Head of caudate nucleus (tissue), 42 donors: ENCODE data around the gene NFS1.
"Not testable (repeated sequence)": the region's sequence is repeated elsewhere in the genome, so short reads cannot be mapped to it uniquely, and the experiment has no call there.

Source experiments
- DNase-seq, 42 donors: peaks; one replicate each; pipeline versions ENCODE4 v3.0.0 to v3.0.0-alpha.2; 2020 to 2021; ENCODE audit warnings: mixed read lengths in 7 of 42
- intact Hi-C: fragments of 100-400 bp; cut with DNase I; formaldehyde crosslinking; loops from one replicate; pipeline ENCODE4 v1.15.0; 2022

NFS1 gene

DNA sequence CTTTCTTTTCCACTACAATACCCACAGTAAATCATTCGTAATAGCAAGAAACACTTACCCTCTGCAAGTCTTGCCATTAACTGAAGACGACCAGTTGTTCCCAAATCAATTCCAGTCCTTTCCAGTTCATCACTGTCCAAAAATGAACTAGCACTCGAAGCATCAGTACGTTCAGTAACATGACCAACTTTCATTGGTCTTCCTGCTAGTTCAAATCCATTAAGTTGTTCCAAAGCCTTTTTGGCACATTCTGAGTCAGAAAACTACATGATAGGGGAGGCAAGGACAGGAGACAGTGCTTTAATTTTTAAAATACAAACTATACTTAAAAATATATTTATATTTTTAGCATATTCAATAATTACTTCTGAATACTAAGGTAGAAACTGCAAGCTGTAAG, 15.0 kb upstream of the NFS1 start:
- intact Hi-C loops: no loop called here

DNA sequence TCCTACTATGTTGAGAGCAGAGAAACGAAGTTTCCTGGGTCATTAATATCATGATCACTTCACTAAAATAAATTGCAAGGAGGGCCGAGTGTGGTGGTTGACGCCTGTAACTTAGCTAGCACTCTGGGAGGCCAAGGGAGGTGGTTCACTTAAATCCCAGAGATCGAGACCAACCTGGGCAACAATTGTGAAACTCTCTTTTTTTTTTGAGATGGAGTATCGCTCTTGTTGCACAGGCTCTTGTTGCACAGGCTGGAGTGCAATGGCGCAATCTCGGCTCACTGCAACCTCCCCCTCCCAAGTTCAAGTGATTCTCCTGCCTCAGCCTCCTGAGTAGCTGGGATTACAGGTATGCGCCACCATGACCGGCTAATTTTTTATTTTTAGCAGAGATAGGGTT, 14.0 kb upstream of the NFS1 start:
- DNase-seq, intact Hi-C loops: not testable (repeated sequence)

More for the DNA sequence above, 15.0 kb upstream of the NFS1 start:
- DNase-seq: no peak

GRCh38 chr20:35711588-35712209, 12.5 kb upstream of the NFS1 start:
- intact Hi-C loops: no loop called here
- no peak for DNase-seq

DNA sequence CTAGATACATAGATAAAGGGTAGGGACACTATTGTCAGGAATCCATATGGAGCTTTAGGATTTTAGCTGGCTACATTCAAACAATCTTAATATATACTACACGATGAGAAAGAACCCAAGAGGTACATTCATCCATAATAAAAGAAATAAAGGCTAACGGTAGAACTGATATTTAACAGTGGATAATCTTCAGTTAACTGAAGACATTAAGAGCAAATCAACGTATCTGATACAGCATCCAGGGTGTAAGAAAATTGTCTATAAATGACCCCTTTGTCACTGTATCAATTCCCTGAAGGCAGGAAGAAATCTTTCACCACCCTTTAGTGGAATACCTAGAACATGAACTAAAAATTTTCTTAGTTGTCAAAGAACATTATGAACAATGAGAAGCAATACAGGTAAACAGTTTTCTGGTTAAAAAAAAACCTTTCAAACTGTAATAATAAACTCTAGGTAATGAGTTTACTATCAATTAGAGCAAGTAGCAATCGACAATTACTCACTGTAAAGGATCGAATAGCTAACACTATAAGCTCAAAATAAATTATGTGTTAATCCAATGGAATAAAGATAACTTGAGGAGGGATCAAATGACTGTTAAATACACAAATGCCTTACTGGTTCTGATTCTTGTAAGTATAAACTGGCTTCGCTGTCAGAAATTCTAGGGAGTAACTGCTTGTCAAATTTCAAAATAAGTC, 11.9 kb upstream of the NFS1 start:
- intact Hi-C loops: no loop called here
- DNase-seq: no peak

GRCh38 chr20:35710039-35710438, 10.9 kb upstream of the NFS1 start:
- intact Hi-C loops: no loop called here
- DNase-seq: no peak

GRCh38 chr20:35709259-35709658, 10.1 kb upstream of the NFS1 start:
- intact Hi-C loops: no loop called here
- DNase-seq: no peak

GRCh38 chr20:35708502-35708901, 9.3 kb upstream of the NFS1 start:
- DNase-seq: no peak
- intact Hi-C loops: no loop called here

- DNase-seq, intact Hi-C loops: not testable (repeated sequence)
Observed at GRCh38 chr20:35706591-35707529, 7.7 kb upstream of the NFS1 start.

DNA sequence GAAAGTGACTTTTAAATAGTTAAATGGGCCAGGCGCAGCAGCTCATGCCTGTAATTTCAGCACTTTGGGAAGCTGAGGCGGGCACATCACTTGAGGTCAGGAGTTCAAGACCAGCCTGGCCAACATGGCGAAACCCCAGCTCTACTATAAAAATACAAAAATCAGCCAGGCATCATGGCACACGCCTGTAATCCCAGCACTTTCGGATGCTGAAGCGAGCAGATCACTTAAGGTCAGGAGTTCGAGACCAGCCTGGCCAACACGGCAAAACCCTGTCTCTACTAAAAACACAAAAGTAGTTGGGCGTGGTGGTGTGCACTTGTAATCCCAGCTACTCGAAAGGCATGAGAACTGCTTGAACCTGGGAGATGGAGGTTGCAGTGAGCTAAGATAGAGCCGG, 6.7 kb upstream of the NFS1 start:
- DNase-seq, intact Hi-C loops: not testable (repeated sequence)

- intact Hi-C loops: no loop called here
- no peak for DNase-seq
Observed at GRCh38 chr20:35704514-35705261, 5.5 kb upstream of the NFS1 start.

DNA sequence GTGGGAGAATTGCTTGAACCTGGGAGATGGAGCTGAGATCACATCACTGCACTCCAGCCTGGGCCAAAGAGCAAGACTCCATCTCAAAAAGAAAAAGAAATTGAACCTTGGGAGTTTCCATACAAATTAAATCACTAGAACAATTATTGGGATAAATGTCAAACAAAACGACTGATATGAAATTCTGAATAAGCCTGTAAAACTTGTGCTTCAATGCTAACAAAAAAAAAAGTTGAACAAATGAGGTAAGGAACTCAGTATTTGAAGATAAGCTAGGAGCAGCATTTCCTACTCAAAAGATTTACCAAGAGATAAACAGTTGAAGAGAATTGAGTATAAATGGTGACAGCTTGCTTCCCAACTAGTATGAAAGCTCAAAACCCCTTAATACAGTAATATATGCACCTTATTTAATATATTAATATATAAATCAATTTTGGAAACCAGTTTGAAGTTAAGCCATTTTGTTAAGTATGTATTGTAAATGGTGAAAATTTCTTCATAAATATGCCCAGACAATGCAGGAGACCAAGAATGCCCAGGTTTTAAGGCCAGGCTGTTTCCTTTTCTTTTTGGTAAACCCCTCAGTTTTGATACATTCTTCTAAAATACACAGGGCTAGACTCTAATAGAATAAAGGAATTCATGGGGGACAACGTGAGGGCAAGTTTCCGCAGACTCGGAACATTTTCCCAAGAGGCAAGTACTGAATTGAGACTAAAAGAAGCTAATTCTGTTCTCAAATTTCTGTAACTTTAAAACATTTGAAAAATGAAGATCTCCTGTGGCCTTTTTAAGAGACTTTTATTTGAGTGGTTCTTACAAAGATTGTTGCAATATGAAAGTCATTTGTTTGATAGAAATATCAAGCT, 3.9 kb upstream of the NFS1 start:
- intact Hi-C loops: no loop called here
- DNase-seq: no peak

DNA sequence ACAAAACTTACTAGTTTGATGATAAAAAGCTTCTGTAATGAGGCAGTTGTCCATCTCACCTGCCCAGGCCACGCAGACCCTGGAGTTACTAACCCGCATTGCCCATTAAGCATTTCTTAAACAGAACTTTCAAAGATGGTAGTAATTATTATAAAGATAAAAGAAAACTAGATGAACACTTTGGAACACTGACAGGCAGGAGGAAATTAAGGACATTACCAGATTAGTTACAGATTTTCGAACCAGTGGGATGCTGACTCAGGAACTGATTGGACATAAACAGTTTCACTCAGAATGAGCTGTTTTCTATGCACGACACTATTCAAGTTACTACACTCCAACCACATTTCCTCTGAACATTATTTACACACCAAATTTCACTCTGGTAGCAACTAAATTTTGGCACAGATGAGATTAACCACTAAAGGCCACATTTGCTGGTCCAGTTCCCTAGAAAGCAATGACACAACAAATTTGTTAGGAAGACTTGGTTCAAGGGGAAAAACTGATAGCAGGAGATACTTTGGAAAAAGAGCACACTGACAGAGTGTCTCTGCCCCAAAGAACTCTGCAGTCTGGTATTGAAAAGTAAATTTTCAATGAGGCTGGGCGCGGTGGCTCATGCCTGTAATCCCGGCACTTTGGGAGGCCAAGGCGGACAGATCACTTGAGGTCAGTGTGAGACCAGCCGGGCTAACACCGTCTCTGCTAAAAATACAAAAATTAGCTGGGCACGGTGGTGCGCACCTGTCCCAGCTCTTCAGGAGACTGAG, 3.1 kb upstream of the NFS1 start:
- DNase-seq: no peak
- intact Hi-C loops: no loop called here

- intact Hi-C loops: no loop called here
- DNase-seq: peak in 1 of 42 donors; percentile 32
Observed at GRCh38 chr20:35700625-35701148, 1.5 kb upstream of the NFS1 start.

GRCh38 chr20:35699957-35700624, 939 bp upstream of the NFS1 start:
- DNase-seq: no peak
- intact Hi-C loops: no loop called here

GRCh38 chr20:35698298-35699126, 640 bp downstream of the NFS1 start:
- peak in 4 of 42 donors; percentile 14 to 46 (median 24) for DNase-seq
- intact Hi-C loops: no loop called here
